ENCODE measurements around the gene HMGXB4.

Gene HMGXB4

DNA sequence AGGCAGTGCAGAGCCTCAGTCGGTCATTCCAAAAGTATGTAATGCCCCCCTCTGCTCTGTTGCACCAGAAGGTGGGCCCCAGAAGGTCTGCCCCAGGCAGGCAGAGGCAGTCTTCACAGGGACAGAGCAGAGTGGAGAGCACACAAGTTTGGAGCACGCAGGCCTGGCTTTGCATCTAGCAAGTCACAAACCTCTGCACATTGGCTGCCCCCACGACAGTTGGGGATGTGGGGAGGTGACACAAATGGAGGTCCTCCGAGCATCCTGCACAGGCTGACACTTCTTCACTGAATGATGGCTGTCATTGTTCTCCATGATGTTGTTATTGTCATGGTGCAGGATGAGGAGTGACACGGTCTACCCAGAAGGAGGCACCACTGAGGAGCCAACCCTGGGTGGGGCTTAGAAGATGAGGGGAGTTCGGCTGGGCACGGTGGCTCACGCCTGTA lies 54.3 kb downstream of the HMGXB4 start:
- no peak for DNase-seq

- no peak for DNase-seq
Measured at GRCh38 chr22:35312198-35313059, 55.1 kb downstream of the HMGXB4 start.

GRCh38 chr22:35313311-35314121 lies 56.2 kb downstream of the HMGXB4 start:
- no peak for DNase-seq

DNA sequence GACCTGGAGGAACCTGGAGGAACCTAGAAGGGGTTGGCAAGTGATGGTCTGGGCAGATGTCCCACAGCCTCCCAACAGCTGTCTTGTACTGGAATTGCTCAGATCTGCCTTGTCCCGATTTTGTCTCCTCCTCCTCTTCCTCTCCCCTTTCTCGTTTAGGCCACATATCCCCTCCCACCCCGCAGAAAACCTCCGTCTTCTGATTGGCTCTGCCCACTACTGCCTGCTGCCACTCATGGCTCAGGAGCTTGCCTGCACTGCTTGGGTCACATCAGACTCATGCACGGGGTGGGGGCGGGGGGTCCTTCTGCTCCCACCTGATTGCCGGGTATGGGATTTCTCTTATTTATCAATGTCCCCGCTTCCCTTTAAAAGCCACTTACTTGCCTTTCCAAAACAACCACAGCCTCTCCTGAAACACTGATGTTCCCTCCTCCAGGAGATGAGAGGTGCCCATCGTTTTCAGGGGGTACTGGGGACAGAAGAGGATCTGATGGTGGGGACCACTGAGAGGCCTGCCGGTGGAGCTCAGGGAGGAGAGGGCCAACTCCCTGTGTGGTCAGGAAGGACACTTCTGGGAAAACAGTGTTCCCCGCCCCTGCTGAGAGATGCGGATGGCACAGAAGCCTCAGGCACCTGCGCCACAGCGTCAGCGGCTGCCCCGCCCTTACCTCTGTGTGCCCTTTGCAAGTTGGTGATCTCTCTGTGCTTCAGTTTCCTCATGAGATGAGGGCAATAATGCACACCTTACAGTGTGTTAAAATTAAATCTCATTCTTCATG lies 57.1 kb downstream of the HMGXB4 start:
- DNase-seq: no peak

GRCh38 chr22:35315141-35315854 lies 58.0 kb downstream of the HMGXB4 start:
- DNase-seq: no peak

DNA sequence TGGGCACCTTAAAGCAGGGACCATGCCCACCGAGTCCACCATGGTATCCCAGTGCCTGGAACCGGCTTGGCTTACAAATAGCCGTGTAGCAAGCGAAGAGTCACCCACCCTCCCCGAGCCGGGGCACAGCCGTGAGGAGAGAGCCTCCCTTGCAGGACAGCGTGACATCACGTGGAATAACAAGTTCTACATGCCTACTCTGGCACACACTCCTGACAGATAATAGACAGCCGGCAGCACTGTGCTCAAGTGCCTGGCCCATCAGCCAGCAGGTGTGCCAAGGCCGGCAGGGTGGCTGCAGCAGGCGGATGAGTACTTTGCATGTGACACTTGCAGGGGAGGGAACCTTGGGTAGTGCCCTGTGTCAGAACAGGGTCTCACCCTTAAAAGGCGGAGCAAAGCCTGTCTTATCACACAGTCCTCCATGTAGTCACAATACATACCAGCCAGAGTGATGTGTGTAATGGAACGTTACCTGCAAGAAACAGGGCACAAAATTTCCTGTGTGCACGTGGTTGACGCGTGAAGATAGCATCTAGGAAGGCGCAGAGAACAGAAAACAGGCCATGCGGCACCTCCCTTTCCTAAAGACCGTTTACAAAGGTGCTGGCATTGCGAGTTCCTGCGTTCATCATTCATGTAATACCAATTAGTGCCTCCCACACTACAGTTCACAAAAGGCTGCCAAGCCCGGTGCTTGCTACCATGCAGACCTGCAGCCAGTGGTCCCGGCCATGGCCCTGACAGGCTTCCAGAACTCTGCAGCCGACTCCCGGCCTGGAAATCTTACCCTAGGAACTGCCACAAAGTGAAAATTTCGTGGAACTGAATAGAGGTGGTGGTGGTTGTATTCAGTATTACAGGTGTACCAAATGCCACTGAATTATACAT lies 58.8 kb downstream of the HMGXB4 start:
- DNase-seq: no peak

GRCh38 chr22:35316751-35317150 lies 59.5 kb downstream of the HMGXB4 start:
- DNase-seq: no peak

DNA sequence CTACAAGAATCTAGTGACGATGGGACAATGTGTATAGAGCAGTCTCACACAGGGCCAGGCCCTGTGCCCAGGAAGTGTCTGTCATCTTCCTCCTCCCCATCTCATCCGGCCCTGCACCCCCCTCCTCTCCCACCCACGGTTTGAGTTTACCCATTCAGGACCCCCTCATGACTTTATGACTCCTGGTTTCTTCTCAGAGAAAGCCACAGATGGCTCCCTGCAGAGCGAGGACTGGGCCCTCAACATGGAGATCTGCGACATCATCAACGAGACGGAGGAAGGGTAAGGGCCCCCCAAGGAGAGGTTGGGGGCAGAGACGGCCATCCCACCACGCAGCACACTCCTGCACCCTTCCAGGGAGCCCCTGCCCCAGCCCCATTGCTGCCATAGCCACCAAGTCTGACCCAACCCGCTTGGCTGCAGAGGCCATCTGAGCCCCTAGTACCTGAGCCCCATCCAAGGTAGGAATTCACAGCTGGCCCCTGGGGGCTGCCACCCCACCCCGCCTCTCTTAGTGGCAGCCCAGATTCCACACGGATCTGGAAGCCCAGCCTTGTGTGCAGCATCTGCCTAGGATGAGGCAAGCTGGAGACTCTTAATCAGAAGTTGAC lies 60.5 kb downstream of the HMGXB4 start:
- no peak for DNase-seq

- DNase-seq: no peak
Measured at GRCh38 chr22:35318346-35319215, 61.3 kb downstream of the HMGXB4 start.

DNA sequence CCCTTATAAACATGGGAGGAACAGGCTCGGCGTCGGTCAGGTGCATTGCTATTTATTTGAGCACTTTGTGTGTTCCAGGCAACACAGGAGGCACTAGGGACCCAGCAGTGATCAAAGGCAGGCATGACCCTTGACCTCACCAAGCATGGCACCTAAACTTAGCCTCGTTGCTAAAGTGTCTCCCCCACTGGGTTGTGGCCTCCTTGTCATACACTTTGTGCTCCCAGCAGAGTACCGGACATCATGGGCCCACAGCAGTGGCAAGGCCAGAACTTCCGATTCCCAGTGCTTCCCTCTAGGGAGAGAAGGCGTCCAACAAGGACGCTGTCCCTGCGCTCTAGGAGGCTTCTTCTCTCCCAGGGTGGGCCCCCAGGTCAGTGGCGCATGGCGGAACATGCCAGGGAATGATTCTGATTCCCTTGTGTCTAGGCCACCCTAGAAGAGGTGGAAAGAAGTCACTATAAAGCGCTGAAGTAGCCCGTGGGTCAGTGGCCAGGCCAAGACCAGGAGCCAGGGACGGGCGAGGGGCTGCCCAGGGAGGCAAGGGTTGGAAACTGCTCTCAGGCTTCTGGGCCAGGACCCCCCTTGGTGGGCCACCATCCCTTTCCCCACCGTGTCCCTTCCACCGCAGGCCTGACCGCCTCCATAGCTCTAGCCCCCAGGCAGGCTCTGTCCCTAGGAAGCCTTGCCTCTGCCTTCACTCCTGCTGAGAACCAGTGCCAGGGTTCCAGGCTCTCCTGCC lies 62.1 kb downstream of the HMGXB4 start:
- no peak for DNase-seq

GRCh38 chr22:35322126-35322525 lies 64.8 kb downstream of the HMGXB4 start:
- DNase-seq: no peak

DNA sequence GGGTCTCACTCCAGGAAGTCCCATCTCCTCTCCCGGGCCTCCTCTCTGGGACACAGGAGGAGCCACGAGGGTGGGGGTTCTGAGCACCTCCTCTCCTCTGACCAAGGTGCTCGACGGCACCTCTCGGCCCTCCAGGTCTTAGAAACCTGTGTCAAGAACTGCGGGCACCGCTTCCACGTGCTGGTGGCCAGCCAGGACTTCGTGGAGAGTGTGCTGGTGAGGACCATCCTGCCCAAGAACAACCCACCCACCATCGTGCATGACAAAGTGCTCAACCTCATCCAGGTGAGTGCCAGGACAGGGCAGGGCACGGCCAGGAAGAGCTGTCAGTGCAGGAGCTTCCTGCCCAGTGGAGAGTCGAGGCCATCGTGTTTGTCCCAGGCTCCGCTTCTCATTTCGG lies 65.6 kb downstream of the HMGXB4 start:
- no peak for DNase-seq

DNA sequence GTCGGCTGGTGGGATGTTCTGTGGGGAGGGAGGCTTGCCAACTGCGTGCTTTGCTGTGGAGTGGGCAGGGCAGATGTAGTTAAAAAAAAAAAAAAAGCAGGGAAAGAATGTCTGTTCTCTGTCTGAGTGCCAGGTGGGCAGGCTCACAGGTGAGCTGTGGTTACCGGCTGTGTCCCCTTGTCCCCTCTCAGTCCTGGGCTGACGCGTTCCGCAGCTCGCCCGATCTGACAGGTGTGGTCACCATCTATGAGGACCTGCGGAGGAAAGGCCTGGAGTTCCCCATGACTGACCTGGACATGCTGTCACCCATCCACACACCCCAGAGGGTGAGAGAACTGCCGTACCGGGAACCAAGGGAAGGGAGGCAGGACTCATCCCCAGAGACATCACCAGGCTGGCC lies 66.0 kb downstream of the HMGXB4 start:
- DNase-seq: no peak

DNA sequence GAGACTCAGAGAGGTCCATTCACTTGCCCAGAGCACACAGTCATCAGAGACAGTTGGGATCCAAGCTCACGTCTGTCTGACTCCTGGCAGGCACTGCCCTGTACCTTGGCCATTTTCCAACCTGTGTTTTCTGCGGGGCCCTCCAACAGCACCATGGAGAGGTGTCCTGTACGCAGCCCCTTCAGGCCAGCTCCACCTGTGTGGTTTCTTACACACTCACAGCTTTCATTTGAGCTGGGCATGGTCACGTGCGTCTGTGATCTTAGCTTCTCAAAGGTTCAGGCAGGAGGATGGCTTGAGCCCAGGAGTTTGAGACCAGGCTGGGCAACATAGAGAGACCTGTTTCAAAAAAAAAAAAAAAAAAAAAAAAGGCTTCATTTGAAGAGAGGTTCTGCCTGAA lies 66.8 kb downstream of the HMGXB4 start:
- DNase-seq: no peak

DNA sequence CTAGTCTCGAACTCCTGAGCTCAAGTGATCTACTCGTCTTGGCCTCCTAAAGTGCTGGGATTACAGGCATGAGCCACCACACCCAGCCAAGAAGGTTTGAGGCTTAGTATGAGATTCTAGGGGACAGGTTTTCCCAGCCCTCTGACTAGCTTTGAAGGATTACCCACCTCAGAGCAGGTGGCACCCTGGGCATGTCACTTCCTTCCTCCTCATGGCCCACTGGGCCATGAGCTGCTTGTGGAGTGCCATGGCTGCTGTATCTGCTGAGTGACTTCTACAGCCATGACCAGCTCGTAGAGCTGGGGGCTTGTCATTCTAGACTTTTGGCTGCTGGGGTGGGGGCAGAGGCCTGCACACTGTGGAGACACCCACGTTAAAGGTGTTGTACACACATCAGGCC lies 67.5 kb downstream of the HMGXB4 start:
- DNase-seq: no peak

DNA sequence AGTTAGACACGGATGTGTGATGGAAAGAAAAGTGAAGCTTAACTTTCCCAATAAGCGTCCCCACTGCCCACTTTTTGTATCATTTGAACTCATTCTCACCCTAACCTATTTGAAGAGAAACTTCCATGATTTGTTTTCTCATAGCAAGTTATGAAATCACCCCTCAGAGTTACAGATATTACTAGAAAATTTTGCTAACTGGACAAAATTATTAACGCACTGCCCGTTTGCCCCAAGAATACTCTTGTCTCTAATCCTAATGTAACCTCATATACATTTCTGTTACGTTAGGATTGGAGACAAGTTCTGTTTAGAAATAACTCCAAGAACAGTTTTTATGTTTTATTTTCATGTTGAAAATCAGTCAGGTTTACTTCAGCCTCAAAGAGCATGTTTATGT lies 67.9 kb downstream of the HMGXB4 start:
- DNase-seq: no peak

DNA sequence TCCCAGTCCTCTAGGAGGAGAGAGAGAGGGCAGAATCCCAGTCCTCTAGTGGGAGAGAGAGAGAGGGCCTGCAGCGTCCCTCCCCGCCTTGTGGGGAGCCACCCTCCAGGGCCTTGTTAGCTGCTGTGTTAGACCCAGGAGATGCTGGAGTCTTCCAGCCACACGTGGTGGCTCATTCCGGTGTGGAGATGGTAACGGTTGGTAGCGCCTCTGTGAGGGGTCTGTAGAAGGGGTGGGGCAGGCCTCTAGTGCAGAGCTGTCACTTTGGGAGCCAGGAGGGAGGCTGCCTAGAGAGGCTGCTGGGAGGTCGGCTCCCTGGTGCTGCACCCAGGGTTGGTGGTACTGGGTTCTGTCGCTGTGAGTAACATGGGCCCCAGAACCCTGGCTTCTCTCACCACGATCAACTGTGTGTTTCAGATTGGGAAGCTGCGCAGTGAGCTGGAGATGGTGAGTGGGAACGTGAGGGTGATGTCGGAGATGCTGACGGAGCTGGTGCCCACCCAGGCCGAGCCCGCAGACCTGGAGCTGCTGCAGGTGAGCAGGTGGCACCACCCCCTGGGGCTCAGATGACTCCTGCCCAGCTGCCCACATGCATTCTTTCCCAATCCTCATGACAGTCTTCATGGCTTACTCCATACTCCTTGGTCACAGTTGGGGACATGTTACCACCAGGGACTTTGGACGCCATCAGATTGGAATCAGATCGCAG lies 69.7 kb downstream of the HMGXB4 start:
- DNase-seq: no peak

GRCh38 chr22:35327690-35328471 lies 70.6 kb downstream of the HMGXB4 start:
- no peak for DNase-seq
